B cell (primary cell): ENCODE results near the gene RABGAP1L.

Source experiments
- CTCF ChIP-seq: fragments of 200-600 bp; IDR thresholded peaks from one replicate; pipeline ENCODE4 v1.8.0; 2022; ENCODE audit warnings: antibody characterized with exemption, mild to moderate bottlenecking
- EZH2 ChIP-seq: IDR thresholded peaks from 2 replicates; pipeline ENCODE4 v1.6.1; 2012; ENCODE audit warnings: borderline replicate concordance, low read depth, mild to moderate bottlenecking, moderate library complexity, low read length; ENCODE audit not compliant: insufficient read depth, poor library complexity, severe bottlenecking

- no peak for TF ChIP-seq CTCF
- TF ChIP-seq EZH2, result no peak
Observed at GRCh38 chr1:174445351-174445750, 286.0 kb downstream of the RABGAP1L start.
